GM12878 (cell line): ENCODE measurements around the gene ALDH1L1. TPM values are rescaled to one million over a fixed set of nuclear protein-coding genes. Genes with fewer than 3 reads are reported as not detected.

Experiments
- ATAC-seq: fragments of 200-7000 bp; cut with Tn5 transposase; 3 replicates; pipeline ENCODE4 v1.9.1; 2020; ENCODE audit warnings: mild to moderate bottlenecking, moderate library complexity
- BruUV-seq: library from RNA; stranded (reverse); fragments of 400-500 nt; replicated peaks from 2 replicates; lab custom pipeline; 2021; lab: Mats Ljungman, UMichigan
- CTCF ChIA-PET: fragments of 300-600 bp; sonication (Branson Sonifier 250); formaldehyde crosslinking; extraction: SDS; loops from one replicate; lab custom pipeline; 2021; ENCODE audit warnings: inconsistent platforms; lab: Yijun Ruan, JAX
- POLR2A ChIA-PET: fragments of 350-600 bp; formaldehyde crosslinking; extraction: SDS; loops from one replicate; lab custom pipeline; 2021; ENCODE audit warnings: inconsistent platforms; lab: Charles Lee
- RAD21 ChIA-PET: fragments of 300-600 bp; sonication (Branson Sonifier 250); formaldehyde crosslinking; loops from one replicate; lab custom pipeline; 2023; ENCODE audit warnings: antibody characterized with exemption; ENCODE audit not compliant: unreplicated experiment; lab: Charles Lee
- SMC1A ChIA-PET: fragments of 300-600 bp; sonication (Branson Sonifier 250); formaldehyde crosslinking; loops from one replicate; lab custom pipeline; 2023; ENCODE audit not compliant: unreplicated experiment, uncharacterized antibody; lab: Charles Lee
- DNase-seq: peaks from one replicate; pipeline ENCODE4 v3.0.0-alpha.2; 2011; ENCODE audit warnings: low read depth, low spot score
- FAIRE-seq: peaks from 3 replicates; lab custom pipeline; 2011; peaks lifted over from hg19 to GRCh38; lab: Jason Lieb, UNC
- H2AFZ ChIP-seq: 2 replicates; pipeline ENCODE4 v1.6.0; 2011; ENCODE audit warnings: low read depth, low read length, control low read depth; ENCODE audit not compliant: control insufficient read depth
- H3K27ac ChIP-seq: 2 replicates; pipeline ENCODE4 v1.5.1; 2011; ENCODE audit warnings: control low read depth; ENCODE audit not compliant: control insufficient read depth, insufficient read depth
- H3K27me3 ChIP-seq, 2 experiments: replicated peaks in 1 of 2; 2 replicates each; pipeline versions ENCODE4 v1.6.0 to v1.6.1; 2011; ENCODE audit warnings: low read length in 1 of 2; ENCODE audit not compliant: control insufficient read depth in 2 of 2, insufficient read depth in 2 of 2
- H3K36me3 ChIP-seq, 2 experiments: 2 replicates each; pipeline ENCODE4 v1.5.1; 2011; ENCODE audit warnings: low read length in 1 of 2; ENCODE audit not compliant: control insufficient read depth in 2 of 2, insufficient read depth in 2 of 2
- H3K4me1 ChIP-seq: 2 replicates; pipeline ENCODE4 v1.6.1; 2011; ENCODE audit warnings: mild to moderate bottlenecking, low read length, moderate library complexity, mixed read lengths; ENCODE audit not compliant: control insufficient read depth, insufficient read depth
- H3K4me2 ChIP-seq: 2 replicates; pipeline ENCODE4 v1.6.0; 2011; ENCODE audit warnings: control low read depth; ENCODE audit not compliant: control insufficient read depth, insufficient read depth
- H3K4me3 ChIP-seq: fragments of 200-600 bp; sonication (generic); 2 replicates; pipeline ENCODE4 v1.5.1; 2016
- H3K79me2 ChIP-seq: 2 replicates; pipeline ENCODE4 v1.6.0; 2011; ENCODE audit warnings: low read length; ENCODE audit not compliant: control insufficient read depth, insufficient read depth
- H3K9ac ChIP-seq: 2 replicates; pipeline ENCODE4 v1.8.0; 2011; ENCODE audit warnings: low read length, control low read depth, mixed read lengths; ENCODE audit not compliant: control insufficient read depth, insufficient read depth
- H3K9me3 ChIP-seq: replicated peaks from 3 replicates; pipeline ENCODE4 v1.5.1; 2011; ENCODE audit warnings: mild to moderate bottlenecking, low read length; ENCODE audit not compliant: control insufficient read depth, insufficient read depth
- H4K20me1 ChIP-seq: 2 replicates; pipeline ENCODE4 v1.6.0; 2011; ENCODE audit not compliant: control insufficient read depth, insufficient read depth
- FOXK2 ChIP-seq: fragments of 450-650 bp; IDR thresholded peaks from 2 replicates; pipeline ENCODE4 v1.6.1; 2017; ENCODE audit warnings: mild to moderate bottlenecking, moderate library complexity
- HDAC6 ChIP-seq: fragments of 200-600 bp; sonication (generic); IDR thresholded peaks from one replicate; pipeline ENCODE4 v1.8.0; 2017; ENCODE audit warnings: antibody characterized with exemption; ENCODE audit not compliant: unreplicated experiment
- HDGF ChIP-seq: fragments of 450-650 bp; IDR thresholded peaks from 2 replicates; pipeline ENCODE4 v1.6.1; 2016; ENCODE audit warnings: antibody characterized with exemption
- IRF4 ChIP-seq: IDR thresholded peaks from 2 replicates; pipeline ENCODE4 v1.6.1; 2011; ENCODE audit warnings: low read depth, low read length
- MYC ChIP-seq: IDR thresholded peaks from 2 replicates; pipeline ENCODE4 v1.6.1; 2011; ENCODE audit warnings: mild to moderate bottlenecking, low read length, moderate library complexity, inconsistent platforms; ENCODE audit not compliant: insufficient read depth, insufficient replicate concordance, insufficient read length, severe bottlenecking
- NRF1 ChIP-seq: conservative IDR thresholded peaks from 2 replicates; pipeline ENCODE4 v1.6.1; 2011; ENCODE audit warnings: mild to moderate bottlenecking, low read depth, low read length, improper control_type of control experiment
- PAX5 ChIP-seq: IDR thresholded peaks from 2 replicates; pipeline ENCODE4 v1.6.1; 2011; ENCODE audit warnings: low read depth, low read length, borderline replicate concordance
- PAX8 ChIP-seq: fragments of 450-650 bp; IDR thresholded peaks from 2 replicates; pipeline ENCODE4 v1.6.1; 2017; ENCODE audit warnings: mild to moderate bottlenecking, moderate library complexity
- POLR2AphosphoS2 ChIP-seq: IDR thresholded peaks from 2 replicates; pipeline ENCODE4 v1.6.1; 2011; ENCODE audit warnings: low read depth, mild to moderate bottlenecking, low read length, improper control_type of control experiment, moderate library complexity
- SIN3A ChIP-seq: IDR thresholded peaks from 2 replicates; pipeline ENCODE4 v1.6.1; 2012; ENCODE audit warnings: low read depth, low read length, improper control_type of control experiment
- SMAD1 ChIP-seq: fragments of 450-650 bp; IDR thresholded peaks from 2 replicates; pipeline ENCODE4 v1.6.1; 2018; ENCODE audit warnings: mild to moderate bottlenecking, low read depth; ENCODE audit not compliant: partially characterized antibody
- YY1 ChIP-seq: IDR thresholded peaks from 2 replicates; pipeline ENCODE4 v1.6.1; 2011; ENCODE audit warnings: low read depth, mild to moderate bottlenecking, low read length
- ZNF217 ChIP-seq: fragments of 450-650 bp; IDR thresholded peaks from 2 replicates; pipeline ENCODE4 v1.6.1; 2017; ENCODE audit warnings: antibody characterized with exemption, mild to moderate bottlenecking
- ZNF384 ChIP-seq: IDR thresholded peaks from 2 replicates; pipeline ENCODE4 v1.6.1; 2012; ENCODE audit warnings: low read depth, mild to moderate bottlenecking, low read length, improper control_type of control experiment, borderline replicate concordance
- ZNF592 ChIP-seq: fragments of 450-650 bp; IDR thresholded peaks from 2 replicates; pipeline ENCODE4 v1.6.1; 2017; ENCODE audit warnings: mild to moderate bottlenecking, moderate library complexity
- WGBS: methylation state at CpG from one replicate; pipeline ENCODE4 v1.1.6; 2016; ENCODE audit warnings: low lambda C conversion rate; ENCODE audit not compliant: insufficient replicate concordance, insufficient coverage; ENCODE audit errors: missing lambda C conversion rate; 5-methylcytosine and 5-hydroxymethylcytosine counted together
- in situ Hi-C: fragments of 300-500 bp; cut with MboI; formaldehyde crosslinking; loops from 9 replicates; pipeline ENCODE4 v1.14.3; 2018; ENCODE audit warnings: mixed read lengths
- intact Hi-C: fragments of 100-400 bp; cut with micrococcal nuclease; formaldehyde crosslinking; loops from one replicate; pipeline ENCODE4 v1.14.2; 2022; ENCODE audit not compliant: unreplicated experiment
- polyA plus RNA-seq, 11 experiments: library from polyadenylated mRNA; depleted of rRNA in 4 of 11; unstranded in 6 of 11; stranded (reverse) in 5 of 11; fragments of >200 nt; fragmentation: Nextera tagmentation in 4 of 11; fragmentation: Illumina TruSeq in 1 of 11; extraction: Ambion mirVana in 4 of 11; extraction: Trizol in 1 of 11; gene quantifications; 1 replicate in 1 of 11; 2 replicates in 10 of 11; pipeline versions ENCODE4 v1.2.1 to v1.2.3, GENCODE V29; 2011 to 2016; ENCODE audit warnings: inconsistent platforms in 2 of 11, missing spikeins in 2 of 11, low read depth in 1 of 11
- total RNA-seq, 4 experiments: library from RNA; depleted of rRNA in 3 of 4; stranded (reverse); fragments of >200 nt in 3 of 4; fragmentation: Illumina TruSeq in 1 of 4; extraction: Trizol in 1 of 4; gene quantifications; 2 replicates each; pipeline versions ENCODE4 v1.2.1 to v1.2.3, GENCODE V29; 2013 to 2021

The ALDH1L1 gene
- total and polyA plus RNA-seq, 10 of the 15 experiments (the other 5 are each of a cell fraction or from before 2014, with no cell fraction given), result 0.04 to 18.2 (median 0.45) TPM

- no peak for TF ChIP-seq FOXK2
- TF ChIP-seq ZNF217, result no peak
- no peak for TF ChIP-seq SIN3A
- TF ChIP-seq HDGF, result no peak
- no peak for TF ChIP-seq SMAD1
- no peak for TF ChIP-seq PAX5
- no peak for TF ChIP-seq ZNF384
- TF ChIP-seq YY1, result no peak
These were observed at the start of gene ALDH1L1 (continued) for GRCh38 chr3:126180477-126181397.

- DNase-seq (no peak), ATAC-seq (no peak), FAIRE-seq (no peak)
- in situ Hi-C loops, result no loop called here
- Histone ChIP-seq H3K4me2 (no peak overlapping the region), H3K4me1 (no peaks in the 10 kb centered on the region), H3K4me3 (no peak overlapping the region), H3K27me3 (no peaks in the 10 kb centered on the region), H3K36me3 (no peaks in the 10 kb centered on the region), H3K9me3 (no peaks in the 10 kb centered on the region; the same call in 2 of the 3 replicates), H3K79me2 (no peaks in the 10 kb centered on the region), H4K20me1 (no peaks in the 10 kb centered on the region), H3K27ac (no peak overlapping the region), H2AFZ (no peak overlapping the region), H3K9ac (no peak overlapping the region)
- CTCF ChIA-PET, result interaction anchor here (0.6 kb wide), 1 partner anchor 13 kb away, joined by 3 read pairs; no protein-coding TSS in a partner anchor
- WGBS, result 0% methylated on average over 1 of the region's 1 CpG
- POLR2A ChIA-PET, result no interaction called here
- TF ChIP-seq IRF4 (no peak), ZNF217 (no peak), HDAC6 (no peak), PAX8 (no peak), ZNF592 (no peak), MYC (no peak), POLR2AphosphoS2 (no peak), NRF1 (no peak)
- intact Hi-C loops, result no loop called here
- no TSS peak for BruUV-seq
- SMC1A ChIA-PET, result no interaction called here
- RAD21 ChIA-PET, result no interaction called here
These were observed 46.0 kb upstream of the ALDH1L1 start for GRCh38 chr3:126226374-126226773.
